ENCODE data around the gene TDG. TPM values are rescaled to one million over a fixed set of nuclear protein-coding genes. Genes with fewer than 3 reads are reported as not detected.

TDG gene
- polyA plus RNA-seq, 2 donors: 14.6 to 15.5 TPM

- Histone ChIP-seq H3K4me1 (ENCODE audit: control insufficient read depth in 2 of 2, insufficient read depth in 2 of 2, low read length in 1 of 2) (peaks cover 0 to 4% of the 10 kb centered on the region in 2 donors), H3K9me3 (ENCODE audit: control insufficient read depth in 2 of 2, insufficient read depth in 1 of 2, low read depth in 1 of 2, low read length in 1 of 2) (no peaks in the 10 kb centered on the region), H3K4me3 (ENCODE audit: low read depth in 1 of 2, low read length in 2 of 2) (no peak overlapping the region), H3K36me3 (ENCODE audit: control insufficient read depth in 2 of 2, insufficient read depth in 2 of 2, low read length in 1 of 2) (no peaks in the 10 kb centered on the region), H3K27ac (ENCODE audit: low read depth in 2 of 2, low read length in 1 of 2) (no peak overlapping the region), H3K27me3 (ENCODE audit: control insufficient read depth in 1 of 2, insufficient read depth in 2 of 2, low read length in 2 of 2) (no peaks in the 10 kb centered on the region)
- 31 to 62% methylated on average over 1 of the region's 1 CpG for WGBS, 2 donors
Measured at GRCh38 chr12:103958621-103959020, 7.1 kb upstream of the TDG start.

- 63 to 66% methylated on average over 7 of the region's 7 CpGs for WGBS, 2 donors
- no peaks in the 10 kb centered on the region for H3K27me3 ChIP-seq (ENCODE audit: control insufficient read depth in 1 of 2, insufficient read depth in 2 of 2, low read length in 2 of 2)
- no peaks in the 10 kb centered on the region for H3K36me3 ChIP-seq (ENCODE audit: control insufficient read depth in 2 of 2, insufficient read depth in 2 of 2, low read length in 1 of 2)
- no peak overlapping the region for H3K4me3 ChIP-seq (ENCODE audit: low read depth in 1 of 2, low read length in 2 of 2)
- peaks cover 0 to 8% of the 10 kb centered on the region in 2 donors for H3K4me1 ChIP-seq (ENCODE audit: control insufficient read depth in 2 of 2, insufficient read depth in 2 of 2, low read length in 1 of 2)
- H3K27ac ChIP-seq (ENCODE audit: low read depth in 2 of 2, low read length in 1 of 2): no peak overlapping the region
- H3K9me3 ChIP-seq (ENCODE audit: control insufficient read depth in 2 of 2, insufficient read depth in 1 of 2, low read depth in 1 of 2, low read length in 1 of 2): no peaks in the 10 kb centered on the region
Measured at GRCh38 chr12:103960616-103961227, 5.0 kb upstream of the TDG start.

GRCh38 chr12:103962493-103962892 lies 3.2 kb upstream of the TDG start:
- Histone ChIP-seq H3K27me3 (ENCODE audit: control insufficient read depth in 1 of 2, insufficient read depth in 2 of 2, low read length in 2 of 2) (no peaks in the 10 kb centered on the region), H3K27ac (ENCODE audit: low read depth in 2 of 2, low read length in 1 of 2) (no peak overlapping the region), H3K36me3 (ENCODE audit: control insufficient read depth in 2 of 2, insufficient read depth in 2 of 2, low read length in 1 of 2) (no peaks in the 10 kb centered on the region), H3K4me3 (ENCODE audit: low read depth in 1 of 2, low read length in 2 of 2) (no peak overlapping the region), H3K9me3 (ENCODE audit: control insufficient read depth in 2 of 2, insufficient read depth in 1 of 2, low read depth in 1 of 2, low read length in 1 of 2) (no peaks in the 10 kb centered on the region), H3K4me1 (ENCODE audit: control insufficient read depth in 2 of 2, insufficient read depth in 2 of 2, low read length in 1 of 2) (peaks cover 0 to 4% of the 10 kb centered on the region in 2 donors)
- 38% methylated on average over 1 of the region's 1 CpG for WGBS, 2 donors

- 14% methylated on average over 3 of the region's 3 CpGs for WGBS, 2 donors
- H3K27me3 ChIP-seq (ENCODE audit: control insufficient read depth in 1 of 2, insufficient read depth in 2 of 2, low read length in 2 of 2): no peaks in the 10 kb centered on the region
- peaks cover 0 to 4% of the 10 kb centered on the region in 2 donors for H3K4me1 ChIP-seq (ENCODE audit: control insufficient read depth in 2 of 2, insufficient read depth in 2 of 2, low read length in 1 of 2)
- no peaks in the 10 kb centered on the region for H3K9me3 ChIP-seq (ENCODE audit: control insufficient read depth in 2 of 2, insufficient read depth in 1 of 2, low read depth in 1 of 2, low read length in 1 of 2)
- no peaks in the 10 kb centered on the region for H3K36me3 ChIP-seq (ENCODE audit: control insufficient read depth in 2 of 2, insufficient read depth in 2 of 2, low read length in 1 of 2)
- H3K4me3 ChIP-seq (ENCODE audit: low read depth in 1 of 2, low read length in 2 of 2): peak overlapping the region; percentile 83 to 87
- H3K27ac ChIP-seq (ENCODE audit: low read depth in 2 of 2, low read length in 1 of 2): peak overlapping the region in 1 of 2 donors; percentile 43
Measured at GRCh38 chr12:103964805-103965204, 867 bp upstream of the TDG start.

- Histone ChIP-seq H3K4me3 (ENCODE audit: low read depth in 1 of 2, low read length in 2 of 2) (peak overlapping the region; percentile 83 to 87), H3K27ac (ENCODE audit: low read depth in 2 of 2, low read length in 1 of 2) (peak overlapping the region; percentile 90 to 97), H3K27me3 (ENCODE audit: control insufficient read depth in 1 of 2, insufficient read depth in 2 of 2, low read length in 2 of 2) (no peaks in the 10 kb centered on the region), H3K4me1 (ENCODE audit: control insufficient read depth in 2 of 2, insufficient read depth in 2 of 2, low read length in 1 of 2) (peaks cover 0 to 4% of the 10 kb centered on the region in 2 donors), H3K9me3 (ENCODE audit: control insufficient read depth in 2 of 2, insufficient read depth in 1 of 2, low read depth in 1 of 2, low read length in 1 of 2) (no peaks in the 10 kb centered on the region), H3K36me3 (ENCODE audit: control insufficient read depth in 2 of 2, insufficient read depth in 2 of 2, low read length in 1 of 2) (no peaks in the 10 kb centered on the region)
- WGBS, 2 donors: 0% methylated on average over 11 of the region's 11 CpGs
Measured at GRCh38 chr12:103965255-103965589, 450 bp upstream of the TDG start.

- Histone ChIP-seq H3K36me3 (ENCODE audit: control insufficient read depth in 2 of 2, insufficient read depth in 2 of 2, low read length in 1 of 2) (no peaks in the 10 kb centered on the region), H3K27ac (ENCODE audit: low read depth in 2 of 2, low read length in 1 of 2) (no peak overlapping the region), H3K4me1 (ENCODE audit: control insufficient read depth in 2 of 2, insufficient read depth in 2 of 2, low read length in 1 of 2) (peaks cover 0 to 4% of the 10 kb centered on the region in 2 donors), H3K9me3 (ENCODE audit: control insufficient read depth in 2 of 2, insufficient read depth in 1 of 2, low read depth in 1 of 2, low read length in 1 of 2) (no peaks in the 10 kb centered on the region), H3K27me3 (ENCODE audit: control insufficient read depth in 1 of 2, insufficient read depth in 2 of 2, low read length in 2 of 2) (no peaks in the 10 kb centered on the region), H3K4me3 (ENCODE audit: low read depth in 1 of 2, low read length in 2 of 2) (peak overlapping the region in 1 of 2 donors; percentile 87)
- WGBS, 2 donors: 15% methylated on average over 1 of the region's 1 CpG
Measured at GRCh38 chr12:103966736-103967135, 1.1 kb downstream of the TDG start.

- Histone ChIP-seq H3K4me3 (ENCODE audit: low read depth in 1 of 2, low read length in 2 of 2) (no peak overlapping the region), H3K27me3 (ENCODE audit: control insufficient read depth in 1 of 2, insufficient read depth in 2 of 2, low read length in 2 of 2) (no peaks in the 10 kb centered on the region), H3K36me3 (ENCODE audit: control insufficient read depth in 2 of 2, insufficient read depth in 2 of 2, low read length in 1 of 2) (no peaks in the 10 kb centered on the region), H3K4me1 (ENCODE audit: control insufficient read depth in 2 of 2, insufficient read depth in 2 of 2, low read length in 1 of 2) (peaks cover 0 to 2% of the 10 kb centered on the region in 2 donors), H3K9me3 (ENCODE audit: control insufficient read depth in 2 of 2, insufficient read depth in 1 of 2, low read depth in 1 of 2, low read length in 1 of 2) (no peaks in the 10 kb centered on the region), H3K27ac (ENCODE audit: low read depth in 2 of 2, low read length in 1 of 2) (no peak overlapping the region)
- 51 to 54% methylated on average over 2 of the region's 2 CpGs for WGBS, 2 donors
Measured at GRCh38 chr12:103969391-103969790, 3.7 kb downstream of the TDG start.

- WGBS, 2 donors: 74 to 85% methylated on average over 2 of the region's 2 CpGs
- H3K9me3 ChIP-seq (ENCODE audit: control insufficient read depth in 2 of 2, insufficient read depth in 1 of 2, low read depth in 1 of 2, low read length in 1 of 2): no peaks in the 10 kb centered on the region
- no peaks in the 10 kb centered on the region for H3K4me1 ChIP-seq (ENCODE audit: control insufficient read depth in 2 of 2, insufficient read depth in 2 of 2, low read length in 1 of 2)
- no peaks in the 10 kb centered on the region for H3K27me3 ChIP-seq (ENCODE audit: control insufficient read depth in 1 of 2, insufficient read depth in 2 of 2, low read length in 2 of 2)
- H3K4me3 ChIP-seq (ENCODE audit: low read depth in 1 of 2, low read length in 2 of 2): no peak overlapping the region
- H3K27ac ChIP-seq (ENCODE audit: low read depth in 2 of 2, low read length in 1 of 2): no peak overlapping the region
- H3K36me3 ChIP-seq (ENCODE audit: control insufficient read depth in 2 of 2, insufficient read depth in 2 of 2, low read length in 1 of 2): peaks cover 7% of the 10 kb centered on the region in 2 donors
Measured at GRCh38 chr12:103973909-103974308, 8.2 kb downstream of the TDG start.

- H3K4me1 ChIP-seq (ENCODE audit: control insufficient read depth in 2 of 2, insufficient read depth in 2 of 2, low read length in 1 of 2): no peaks in the 10 kb centered on the region
- H3K9me3 ChIP-seq (ENCODE audit: control insufficient read depth in 2 of 2, insufficient read depth in 1 of 2, low read depth in 1 of 2, low read length in 1 of 2): no peaks in the 10 kb centered on the region
- H3K36me3 ChIP-seq (ENCODE audit: control insufficient read depth in 2 of 2, insufficient read depth in 2 of 2, low read length in 1 of 2): peaks cover 7% of the 10 kb centered on the region in 2 donors
- no peaks in the 10 kb centered on the region for H3K27me3 ChIP-seq (ENCODE audit: control insufficient read depth in 1 of 2, insufficient read depth in 2 of 2, low read length in 2 of 2)
- H3K27ac ChIP-seq (ENCODE audit: low read depth in 2 of 2, low read length in 1 of 2): no peak overlapping the region
- 87 to 92% methylated on average over 2 of the region's 2 CpGs for WGBS, 2 donors
- no peak overlapping the region for H3K4me3 ChIP-seq (ENCODE audit: low read depth in 1 of 2, low read length in 2 of 2)
Measured at GRCh38 chr12:103975368-103975767, 9.7 kb downstream of the TDG start.

GRCh38 chr12:103978384-103978982 lies 12.8 kb downstream of the TDG start:
- H3K4me3 ChIP-seq (ENCODE audit: low read depth in 1 of 2, low read length in 2 of 2): no peak overlapping the region
- peaks cover 7% of the 10 kb centered on the region in 2 donors for H3K36me3 ChIP-seq (ENCODE audit: control insufficient read depth in 2 of 2, insufficient read depth in 2 of 2, low read length in 1 of 2)
- 90 to 93% methylated on average over 4 of the region's 4 CpGs for WGBS, 2 donors
- H3K4me1 ChIP-seq (ENCODE audit: control insufficient read depth in 2 of 2, insufficient read depth in 2 of 2, low read length in 1 of 2): no peaks in the 10 kb centered on the region
- H3K9me3 ChIP-seq (ENCODE audit: control insufficient read depth in 2 of 2, insufficient read depth in 1 of 2, low read depth in 1 of 2, low read length in 1 of 2): no peaks in the 10 kb centered on the region
- no peaks in the 10 kb centered on the region for H3K27me3 ChIP-seq (ENCODE audit: control insufficient read depth in 1 of 2, insufficient read depth in 2 of 2, low read length in 2 of 2)
- H3K27ac ChIP-seq (ENCODE audit: low read depth in 2 of 2, low read length in 1 of 2): no peak overlapping the region

Measured in esophagus (tissue), 2 donors.